ENCODE results near the gene ANKRD18B. TPM values are rescaled to one million over a fixed set of nuclear protein-coding genes. Genes with fewer than 3 reads are reported as not detected.
"Not testable (repeated sequence)": the region's sequence is repeated elsewhere in the genome, so short reads cannot be mapped to it uniquely, and the experiment has no call there.

The ANKRD18B gene
- total and polyA plus RNA-seq, 2 of the 8 experiments (the other 6 are each of a cell fraction or from before 2014, with no cell fraction given) = 1.6 to 13.8 TPM

- TF ChIP-seq E2F6 (IDR thresholded peaks at IDR 0.05) (no peak), EGR1 (IDR thresholded peaks at IDR 0.05; ENCODE audit: borderline replicate concordance, low read depth, low read length) (no peak), RBBP5 (IDR thresholded peaks at IDR 0.05; ENCODE audit: borderline replicate concordance, low read depth, low read length) (no peak), CEBPB (IDR thresholded peaks at IDR 0.05; ENCODE audit: low read depth, low read length) (no peak), TAF1 (IDR thresholded peaks at IDR 0.05; ENCODE audit: low read depth, low read length) (no peak), SP4 (IDR thresholded peaks at IDR 0.05; ENCODE audit: low read length) (no peak)
Observed at GRCh38 chr9:33535541-33535940, 11.5 kb downstream of the ANKRD18B start (continued).

GRCh38 chr9:33543463-33543862, 19.4 kb downstream of the ANKRD18B start:
- H2AK5ac ChIP-seq (ENCODE audit: low read depth, low read length); H2BK12ac ChIP-seq (ENCODE audit: low read depth, low read length); H4K91ac ChIP-seq (replicated peaks; ENCODE audit: insufficient read length, low read length); H4K20me1 ChIP-seq (replicated peaks in 1 of 2; ENCODE audit: control insufficient read depth in 1 of 2, insufficient read depth in 2 of 2, low read length in 2 of 2); H3K14ac ChIP-seq (ENCODE audit: insufficient read length); H3K9ac ChIP-seq (replicated peaks in 1 of 4; ENCODE audit: extremely low read depth in 1 of 4, low read depth in 3 of 4, low read length in 3 of 4); H2BK5ac ChIP-seq (ENCODE audit: low read depth, low read length); H3K4ac ChIP-seq (replicated peaks; ENCODE audit: insufficient read length, low read depth, low read length); H3K18ac ChIP-seq (ENCODE audit: extremely low read depth, low read length); H3K9me3 ChIP-seq (ENCODE audit: insufficient read depth in 2 of 2, low read depth in 1 of 2, low read length in 1 of 2); POLR2A ChIA-PET (ENCODE audit: partially characterized antibody); H2BK15ac ChIP-seq (ENCODE audit: low read length); H3K23ac ChIP-seq (ENCODE audit: insufficient read length); H4K8ac ChIP-seq (ENCODE audit: extremely low read depth, insufficient read depth, low read length); H3K4me1 ChIP-seq (replicated peaks in 1 of 4; ENCODE audit: control insufficient read depth in 3 of 4, insufficient read depth in 4 of 4, low read length in 3 of 4); CTCF ChIA-PET (ENCODE audit: partially characterized antibody); H2AFZ ChIP-seq (ENCODE audit: low read length); H3K4me2 ChIP-seq (ENCODE audit: insufficient read depth in 1 of 2, low read depth in 2 of 2, low read length in 2 of 2); H3K27me3 ChIP-seq (replicated peaks in 1 of 4; ENCODE audit: control insufficient read depth in 3 of 4, extremely low read depth in 1 of 4, insufficient read depth in 3 of 4, low read length in 3 of 4); H2BK120ac ChIP-seq (replicated peaks; ENCODE audit: low read depth, low read length); H3K4me3 ChIP-seq (ENCODE audit: extremely low read depth in 1 of 4, insufficient read depth in 2 of 4, low read depth in 3 of 4, low read length in 4 of 4); H2BK20ac ChIP-seq (ENCODE audit: low read length); H3K27ac ChIP-seq (ENCODE audit: low read depth, low read length); H3K36me3 ChIP-seq (ENCODE audit: control insufficient read depth in 2 of 4, insufficient read depth in 4 of 4, low read length in 3 of 4); H4K5ac ChIP-seq (ENCODE audit: insufficient read length, low read depth, low read length); FAIRE-seq; DNase-seq (ENCODE audit: low read depth in 1 of 2, low spot score in 2 of 2); H3K56ac ChIP-seq (replicated peaks; ENCODE audit: insufficient read length, low read depth, low read length); H3K79me2 ChIP-seq (ENCODE audit: control insufficient read depth in 1 of 2, insufficient read depth in 2 of 2, low read length in 2 of 2); H3K23me2 ChIP-seq (ENCODE audit: low read depth, low read length); H3K79me1 ChIP-seq (ENCODE audit: low read depth, low read length): not testable (repeated sequence)
- 92% methylated on average over 2 of the region's 2 CpGs; no CpG with 5 or more reads in 1 of the 2 experiments for WGBS, 2 experiments (ENCODE audit: extremely low coverage in 1 of 2, insufficient coverage in 1 of 2, insufficient read length in 1 of 2, insufficient replicate concordance in 2 of 2, low coverage in 1 of 2, low lambda C conversion rate in 2 of 2, missing lambda C conversion rate in 1 of 2)
